Measurements from ENCODE around the gene PRKCA. TPM values are rescaled to one million over a fixed set of nuclear protein-coding genes. Genes with fewer than 3 reads are reported as not detected.

Gene PRKCA
- total RNA-seq, 1 donor from 2014 or later, result 80.1 TPM

GRCh38 chr17:66583112-66583748, 280.8 kb downstream of the PRKCA start:
- no peak overlapping the region for H3K4me3 Mint-ChIP-seq (ENCODE audit: unreplicated experiment)

DNA sequence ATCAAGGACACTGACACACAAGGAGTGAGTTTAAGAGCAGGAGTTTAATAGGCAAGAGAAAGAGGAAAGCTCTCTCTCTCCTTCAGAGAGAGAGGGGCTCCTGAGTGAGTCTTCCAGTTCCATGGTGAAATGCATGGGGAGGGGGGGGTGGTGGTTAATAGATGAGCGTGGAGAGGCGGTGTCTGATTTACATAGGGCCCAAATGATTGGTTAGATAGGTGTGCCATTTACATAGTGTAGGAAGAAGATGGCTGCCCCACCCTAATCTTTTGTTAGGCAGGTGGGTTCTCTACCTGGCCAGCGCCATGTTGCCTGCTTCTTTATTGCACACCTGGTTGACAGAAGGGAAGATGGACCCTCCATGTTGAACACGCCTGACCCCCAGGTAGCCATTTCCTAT, 282.5 kb downstream of the PRKCA start:
- Mint-ChIP-seq H3K4me3 (ENCODE audit: unreplicated experiment) (no peak overlapping the region), H3K27me3 (ENCODE audit: unreplicated experiment) (no peaks in the 10 kb centered on the region), H3K36me3 (ENCODE audit: unreplicated experiment) (peaks cover 3% of the 10 kb centered on the region), H3K9me3 (ENCODE audit: unreplicated experiment) (peaks cover 4% of the 10 kb centered on the region), H3K27ac (ENCODE audit: unreplicated experiment) (no peak overlapping the region), H3K4me1 (ENCODE audit: unreplicated experiment) (peaks cover 48% of the 10 kb centered on the region)
- peak; percentile 32 for DNase-seq (ENCODE audit: extremely low spot score, unreplicated experiment)
- TF ChIP-seq, protein P1, sequence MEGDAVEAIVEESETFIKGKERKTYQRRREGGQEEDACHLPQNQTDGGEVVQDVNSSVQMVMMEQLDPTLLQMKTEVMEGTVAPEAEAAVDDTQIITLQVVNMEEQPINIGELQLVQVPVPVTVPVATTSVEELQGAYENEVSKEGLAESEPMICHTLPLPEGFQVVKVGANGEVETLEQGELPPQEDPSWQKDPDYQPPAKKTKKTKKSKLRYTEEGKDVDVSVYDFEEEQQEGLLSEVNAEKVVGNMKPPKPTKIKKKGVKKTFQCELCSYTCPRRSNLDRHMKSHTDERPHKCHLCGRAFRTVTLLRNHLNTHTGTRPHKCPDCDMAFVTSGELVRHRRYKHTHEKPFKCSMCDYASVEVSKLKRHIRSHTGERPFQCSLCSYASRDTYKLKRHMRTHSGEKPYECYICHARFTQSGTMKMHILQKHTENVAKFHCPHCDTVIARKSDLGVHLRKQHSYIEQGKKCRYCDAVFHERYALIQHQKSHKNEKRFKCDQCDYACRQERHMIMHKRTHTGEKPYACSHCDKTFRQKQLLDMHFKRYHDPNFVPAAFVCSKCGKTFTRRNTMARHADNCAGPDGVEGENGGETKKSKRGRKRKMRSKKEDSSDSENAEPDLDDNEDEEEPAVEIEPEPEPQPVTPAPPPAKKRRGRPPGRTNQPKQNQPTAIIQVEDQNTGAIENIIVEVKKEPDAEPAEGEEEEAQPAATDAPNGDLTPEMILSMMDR (IDR thresholded peaks at IDR 0.05), result no peak

More at GRCh38 chr17:66583112-66583748, 280.8 kb downstream of the PRKCA start:
- Mint-ChIP-seq H3K9me3 (ENCODE audit: unreplicated experiment) (peaks cover 4% of the 10 kb centered on the region), H3K36me3 (ENCODE audit: unreplicated experiment) (peaks cover 3% of the 10 kb centered on the region), H3K27ac (ENCODE audit: unreplicated experiment) (peak overlapping the region; percentile 54), H3K27me3 (ENCODE audit: unreplicated experiment) (no peaks in the 10 kb centered on the region), H3K4me1 (ENCODE audit: unreplicated experiment) (peaks cover 64% of the 10 kb centered on the region)
- TF ChIP-seq, protein P1 (IDR thresholded peaks at IDR 0.05), result no peak
- no peak for DNase-seq (ENCODE audit: extremely low spot score, unreplicated experiment)

DNA sequence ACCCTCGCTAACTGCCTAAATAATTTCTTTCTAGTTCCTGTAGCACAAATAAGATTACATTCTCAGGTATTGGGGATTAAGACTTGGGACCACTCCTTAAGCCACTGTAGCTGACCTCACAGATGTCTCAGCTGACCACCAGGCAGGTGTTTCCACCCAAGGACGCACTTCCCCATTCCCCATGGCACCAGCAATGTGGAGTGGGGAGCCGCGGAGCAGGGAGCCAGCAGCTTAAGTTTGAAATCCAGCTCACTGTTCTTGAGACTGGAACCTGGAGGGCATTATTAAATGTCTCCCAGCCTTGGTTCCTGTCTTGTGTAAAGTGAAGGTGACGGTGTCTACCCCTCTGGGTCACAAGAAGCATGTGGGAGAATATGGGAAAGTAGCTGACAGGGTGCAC, 283.1 kb downstream of the PRKCA start:
- H3K27ac Mint-ChIP-seq (ENCODE audit: unreplicated experiment), result no peak overlapping the region
- peaks cover 4% of the 10 kb centered on the region for H3K9me3 Mint-ChIP-seq (ENCODE audit: unreplicated experiment)
- TF ChIP-seq, protein P1 (IDR thresholded peaks at IDR 0.05), result no peak
- peaks cover 3% of the 10 kb centered on the region for H3K36me3 Mint-ChIP-seq (ENCODE audit: unreplicated experiment)
- no peak overlapping the region for H3K4me3 Mint-ChIP-seq (ENCODE audit: unreplicated experiment)
- peaks cover 42% of the 10 kb centered on the region for H3K4me1 Mint-ChIP-seq (ENCODE audit: unreplicated experiment)
- peak; percentile 77 for DNase-seq (ENCODE audit: extremely low spot score, unreplicated experiment)
- H3K27me3 Mint-ChIP-seq (ENCODE audit: unreplicated experiment), result no peaks in the 10 kb centered on the region

- peaks cover 5% of the 10 kb centered on the region for H3K4me1 Mint-ChIP-seq (ENCODE audit: unreplicated experiment)
- no peaks in the 10 kb centered on the region for H3K9me3 Mint-ChIP-seq (ENCODE audit: unreplicated experiment)
- no peaks in the 10 kb centered on the region for H3K27me3 Mint-ChIP-seq (ENCODE audit: unreplicated experiment)
- no peak overlapping the region for H3K4me3 Mint-ChIP-seq (ENCODE audit: unreplicated experiment)
- H3K36me3 Mint-ChIP-seq (ENCODE audit: unreplicated experiment), result peaks cover 5% of the 10 kb centered on the region
- TF ChIP-seq, protein P1 (IDR thresholded peaks at IDR 0.05), result no peak
- DNase-seq (ENCODE audit: extremely low spot score, unreplicated experiment), result peak; percentile 34
- no peak overlapping the region for H3K27ac Mint-ChIP-seq (ENCODE audit: unreplicated experiment)
Measured at GRCh38 chr17:66589892-66590291, 287.5 kb downstream of the PRKCA start.

- Mint-ChIP-seq H3K4me1 (ENCODE audit: unreplicated experiment) (peaks cover 2% of the 10 kb centered on the region), H3K27ac (ENCODE audit: unreplicated experiment) (no peak overlapping the region), H3K4me3 (ENCODE audit: unreplicated experiment) (no peak overlapping the region), H3K27me3 (ENCODE audit: unreplicated experiment) (no peaks in the 10 kb centered on the region), H3K9me3 (ENCODE audit: unreplicated experiment) (no peaks in the 10 kb centered on the region), H3K36me3 (ENCODE audit: unreplicated experiment) (peaks cover 2% of the 10 kb centered on the region)
- TF ChIP-seq, protein P1 (IDR thresholded peaks at IDR 0.05), result no peak
- peak; percentile 63 for DNase-seq (ENCODE audit: extremely low spot score, unreplicated experiment)
Measured at GRCh38 chr17:66593116-66593515, 290.7 kb downstream of the PRKCA start.

Measured in osteocyte (in vitro differentiated cells).